HFFc6 (cell line): ENCODE results near the gene ELAVL4. TPM values are rescaled to one million over a fixed set of nuclear protein-coding genes. Genes with fewer than 3 reads are reported as not detected.

Source experiments
- DNase-seq: peaks from one replicate; pipeline ENCODE4 v3.0.0-alpha.2; 2018
- H3K27ac Mint-ChIP-seq: 2 replicates; pipeline ENCODE4 v1.8.0; 2020; ENCODE audit warnings: mild to moderate bottlenecking, mixed read lengths
- H3K27me3 Mint-ChIP-seq: 2 replicates; pipeline ENCODE4 v1.8.0; 2021; ENCODE audit warnings: mild to moderate bottlenecking, moderate library complexity, mixed read lengths; ENCODE audit not compliant: insufficient read depth
- H3K36me3 Mint-ChIP-seq: 2 replicates; pipeline ENCODE4 v1.8.0; 2021; ENCODE audit warnings: low read depth, mixed read lengths
- H3K4me1 Mint-ChIP-seq: 2 replicates; pipeline ENCODE4 v1.8.0; 2020; ENCODE audit warnings: low read depth, mixed read lengths
- H3K4me3 Mint-ChIP-seq: 2 replicates; pipeline ENCODE4 v1.8.0; 2020; ENCODE audit warnings: mild to moderate bottlenecking, moderate library complexity, mixed read lengths
- H3K9me3 Mint-ChIP-seq: 2 replicates; pipeline ENCODE4 v1.8.0; 2020; ENCODE audit warnings: mild to moderate bottlenecking, mixed read lengths
- total RNA-seq, 6 experiments: library from RNA; stranded (reverse); fragmentation: NEBNext Ultra II Directional; extraction: Animal tissue kit (Norgen Biotek cat#: 25700); gene quantifications; 2 replicates in 1 of 6; 3 replicates in 5 of 6; pipeline ENCODE4 v1.2.3, GENCODE V29; 2021
- TF ChIP-seq, protein P1 (sequence below): fragments of 200-600 bp; sonication (generic); IDR thresholded peaks from 2 replicates; pipeline ENCODE4 v1.5.0; 2021; ENCODE audit warnings: antibody characterized with exemption, mild to moderate bottlenecking

The ELAVL4 gene
- total RNA-seq, 6 experiments from 2014 or later, result not detected

DNA sequence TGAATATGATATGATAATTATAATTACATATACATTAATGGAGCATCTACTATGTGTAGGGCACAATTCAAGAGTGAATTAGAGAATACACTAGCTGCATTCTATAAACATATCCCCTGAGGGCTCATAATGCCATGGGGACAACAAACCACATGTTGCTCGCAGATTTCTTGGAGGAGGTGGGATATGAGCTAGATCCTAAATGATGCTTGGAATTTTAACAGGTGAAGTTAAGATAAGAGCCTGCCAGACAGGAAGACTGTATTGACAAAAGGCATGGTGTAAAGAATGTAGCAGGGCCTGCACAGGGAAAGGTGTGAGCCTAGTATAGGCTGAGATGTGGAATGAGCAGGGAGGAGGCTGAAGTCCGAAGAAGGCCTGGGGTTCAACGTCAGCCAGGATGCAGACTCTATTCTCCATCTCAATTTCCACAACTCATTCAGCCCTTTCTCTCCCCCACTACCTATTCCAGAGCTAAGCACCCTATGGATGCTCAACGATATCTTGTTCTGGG is 120.2 kb downstream of the ELAVL4 start:
- TF ChIP-seq, protein P1, sequence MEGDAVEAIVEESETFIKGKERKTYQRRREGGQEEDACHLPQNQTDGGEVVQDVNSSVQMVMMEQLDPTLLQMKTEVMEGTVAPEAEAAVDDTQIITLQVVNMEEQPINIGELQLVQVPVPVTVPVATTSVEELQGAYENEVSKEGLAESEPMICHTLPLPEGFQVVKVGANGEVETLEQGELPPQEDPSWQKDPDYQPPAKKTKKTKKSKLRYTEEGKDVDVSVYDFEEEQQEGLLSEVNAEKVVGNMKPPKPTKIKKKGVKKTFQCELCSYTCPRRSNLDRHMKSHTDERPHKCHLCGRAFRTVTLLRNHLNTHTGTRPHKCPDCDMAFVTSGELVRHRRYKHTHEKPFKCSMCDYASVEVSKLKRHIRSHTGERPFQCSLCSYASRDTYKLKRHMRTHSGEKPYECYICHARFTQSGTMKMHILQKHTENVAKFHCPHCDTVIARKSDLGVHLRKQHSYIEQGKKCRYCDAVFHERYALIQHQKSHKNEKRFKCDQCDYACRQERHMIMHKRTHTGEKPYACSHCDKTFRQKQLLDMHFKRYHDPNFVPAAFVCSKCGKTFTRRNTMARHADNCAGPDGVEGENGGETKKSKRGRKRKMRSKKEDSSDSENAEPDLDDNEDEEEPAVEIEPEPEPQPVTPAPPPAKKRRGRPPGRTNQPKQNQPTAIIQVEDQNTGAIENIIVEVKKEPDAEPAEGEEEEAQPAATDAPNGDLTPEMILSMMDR, result no peak
- H3K27ac Mint-ChIP-seq, result no peak overlapping the region
- no peak overlapping the region for H3K4me3 Mint-ChIP-seq
- peaks cover 53% of the 10 kb centered on the region for H3K9me3 Mint-ChIP-seq
- H3K4me1 Mint-ChIP-seq, result no peaks in the 10 kb centered on the region
- no peaks in the 10 kb centered on the region; the same call in 1 of the 2 replicates for H3K36me3 Mint-ChIP-seq
- DNase-seq, result no peak
- H3K27me3 Mint-ChIP-seq, result no peaks in the 10 kb centered on the region

DNA sequence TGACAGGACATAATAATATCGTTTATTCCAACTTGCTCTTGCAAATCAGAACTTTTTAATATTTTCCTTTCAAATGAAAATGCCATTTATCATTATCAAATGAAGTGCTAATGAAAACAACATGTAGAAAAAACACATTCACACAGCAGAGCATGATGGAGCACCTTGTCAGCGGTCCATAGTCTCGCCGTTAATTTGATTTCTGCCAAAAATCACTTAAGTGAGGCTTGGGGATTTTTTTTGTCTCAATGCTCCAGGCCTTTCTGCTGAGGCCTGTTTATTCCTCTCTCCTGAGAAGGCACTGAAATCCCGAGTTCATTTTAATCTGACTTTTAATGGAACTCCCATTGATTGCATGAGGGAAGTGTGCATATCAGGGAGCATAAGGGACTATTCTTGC is 122.5 kb downstream of the ELAVL4 start:
- no peaks in the 10 kb centered on the region for H3K4me1 Mint-ChIP-seq
- TF ChIP-seq, protein P1, result no peak
- H3K36me3 Mint-ChIP-seq, result peaks cover 5% of the 10 kb centered on the region; the same call in 1 of the 2 replicates
- no peak overlapping the region for H3K27ac Mint-ChIP-seq
- DNase-seq, result no peak
- no peak overlapping the region for H3K4me3 Mint-ChIP-seq
- H3K27me3 Mint-ChIP-seq, result peaks cover 1% of the 10 kb centered on the region; the same call in 1 of the 2 replicates
- peaks cover 58% of the 10 kb centered on the region for H3K9me3 Mint-ChIP-seq

DNA sequence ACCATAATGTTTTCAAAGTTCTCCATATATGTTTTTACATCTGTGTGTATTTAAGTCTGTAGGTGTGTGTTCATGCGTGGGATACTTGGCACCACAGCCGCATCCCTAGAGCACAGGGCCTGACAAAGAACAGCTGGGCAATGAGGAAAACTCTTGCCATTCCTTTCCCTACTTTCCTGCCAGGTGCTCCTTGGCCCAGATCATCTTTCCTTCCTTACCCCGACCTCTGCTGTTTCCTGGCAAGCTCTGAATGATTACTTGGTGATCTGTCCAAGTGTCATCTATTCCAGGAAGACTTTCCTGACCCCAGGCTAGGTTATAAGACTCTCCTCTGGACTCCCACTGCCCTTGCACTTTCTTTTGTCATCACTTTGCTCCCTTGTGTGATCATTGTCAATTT is 123.6 kb downstream of the ELAVL4 start:
- H3K36me3 Mint-ChIP-seq, result peaks cover 5% of the 10 kb centered on the region; the same call in 1 of the 2 replicates
- H3K4me1 Mint-ChIP-seq, result no peaks in the 10 kb centered on the region
- H3K27ac Mint-ChIP-seq, result no peak overlapping the region
- DNase-seq, result no peak
- H3K27me3 Mint-ChIP-seq, result peaks cover 1% of the 10 kb centered on the region; the same call in 1 of the 2 replicates
- H3K9me3 Mint-ChIP-seq, result peaks cover 59% of the 10 kb centered on the region
- TF ChIP-seq, protein P1, result no peak
- H3K4me3 Mint-ChIP-seq, result no peak overlapping the region

DNA sequence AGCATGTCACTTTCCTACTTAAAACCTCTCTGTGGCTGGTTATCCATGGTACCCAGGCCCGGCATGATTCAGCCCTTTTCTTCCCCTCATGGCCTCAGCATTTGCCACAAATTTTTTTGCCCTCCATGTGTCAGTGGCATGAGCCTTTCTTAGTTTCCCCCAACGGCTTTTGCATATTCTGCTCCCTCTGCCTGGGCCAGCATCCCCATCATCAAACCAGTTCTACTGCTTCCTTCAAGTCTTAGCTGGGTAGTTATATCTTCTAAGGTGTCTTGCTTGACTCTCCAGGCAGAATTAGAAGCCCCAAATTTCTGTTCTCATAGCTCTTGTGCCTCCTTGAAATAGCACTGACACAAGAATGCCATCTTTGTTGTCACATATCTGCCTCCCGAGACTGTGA is 127.9 kb downstream of the ELAVL4 start:
- peaks cover 1% of the 10 kb centered on the region; the same call in 1 of the 2 replicates for H3K27me3 Mint-ChIP-seq
- H3K36me3 Mint-ChIP-seq, result peaks cover 5% of the 10 kb centered on the region; the same call in 1 of the 2 replicates
- H3K9me3 Mint-ChIP-seq, result peaks cover 66% of the 10 kb centered on the region
- TF ChIP-seq, protein P1, result no peak
- H3K4me1 Mint-ChIP-seq, result no peaks in the 10 kb centered on the region
- no peak for DNase-seq
- no peak overlapping the region for H3K4me3 Mint-ChIP-seq
- H3K27ac Mint-ChIP-seq, result no peak overlapping the region

DNA sequence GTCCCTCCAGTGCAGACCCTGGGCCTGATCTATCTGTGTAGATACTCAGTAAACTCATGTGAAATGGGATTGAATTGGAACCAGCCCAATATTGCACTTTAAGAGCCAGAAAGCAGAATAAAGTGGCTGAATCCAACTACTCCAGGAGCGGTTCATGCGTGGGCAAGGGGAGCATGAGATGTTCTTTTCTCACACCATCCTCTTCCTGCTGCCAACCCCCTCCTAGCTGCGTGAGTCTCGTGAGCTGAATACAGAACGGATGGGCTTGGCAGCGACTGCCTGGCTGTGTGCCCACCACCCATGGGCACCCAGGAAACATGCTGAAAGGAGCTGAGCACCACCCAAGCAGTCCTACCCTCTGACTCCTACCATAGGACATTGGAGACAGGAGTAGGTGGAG is 128.3 kb downstream of the ELAVL4 start:
- no peak overlapping the region for H3K27ac Mint-ChIP-seq

More for the DNA sequence above, 128.3 kb downstream of the ELAVL4 start:
- H3K9me3 Mint-ChIP-seq, result peaks cover 65% of the 10 kb centered on the region
- peaks cover 5% of the 10 kb centered on the region; the same call in 1 of the 2 replicates for H3K36me3 Mint-ChIP-seq
- H3K4me1 Mint-ChIP-seq, result no peaks in the 10 kb centered on the region
- TF ChIP-seq, protein P1, result no peak
- no peak overlapping the region for H3K4me3 Mint-ChIP-seq
- H3K27me3 Mint-ChIP-seq, result peaks cover 1% of the 10 kb centered on the region; the same call in 1 of the 2 replicates
- DNase-seq, result no peak
